Caco-2 (cell line): Measurements from ENCODE around the gene BEX5. TPM values are rescaled to one million over a fixed set of nuclear protein-coding genes. Genes with fewer than 3 reads are reported as not detected.
"Not testable (repeated sequence)": the region's sequence is repeated elsewhere in the genome, so short reads cannot be mapped to it uniquely, and the experiment has no call there.

Source experiments
- BruUV-seq: library from RNA; stranded (reverse); fragments of 400-500 nt; replicated peaks from 2 replicates; lab custom pipeline; 2021; lab: Mats Ljungman, UMichigan
- CTCF ChIA-PET: fragments of 300-600 bp; sonication (Branson Sonifier 250); formaldehyde crosslinking; loops from one replicate; lab custom pipeline; 2022; ENCODE audit warnings: antibody characterized with exemption; lab: Charles Lee
- POLR2A ChIA-PET: fragments of 300-600 bp; sonication (Branson Sonifier 250); formaldehyde crosslinking; loops from one replicate; lab custom pipeline; 2022; ENCODE audit warnings: antibody characterized with exemption; lab: Charles Lee
- DNase-seq, 2 experiments: peaks; one replicate each; pipeline versions ENCODE4 v3.0.0 to v3.0.0-alpha.2; 2020 to 2022
- H3K27me3 ChIP-seq: replicated peaks from 2 replicates; pipeline ENCODE4 v1.6.0; 2011; ENCODE audit warnings: low read length; ENCODE audit not compliant: control insufficient read depth, insufficient read depth
- H3K36me3 ChIP-seq: 2 replicates; pipeline ENCODE4 v1.5.1; 2011; ENCODE audit warnings: low read length; ENCODE audit not compliant: control insufficient read depth, insufficient read depth
- H3K4me1 ChIP-seq: fragments of 250-450 bp; sonication (Bioruptor Pico); 2 replicates; pipeline ENCODE4 v1.5.1; 2020; ENCODE audit warnings: mild to moderate bottlenecking
- H3K4me3 ChIP-seq: 2 replicates; pipeline ENCODE4 v1.5.1; 2011; ENCODE audit warnings: low read depth, mild to moderate bottlenecking, control low read depth, low read length
- H3K9me3 ChIP-seq: fragments of 250-450 bp; sonication (Bioruptor Pico); 2 replicates; pipeline ENCODE4 v1.5.1; 2020; ENCODE audit warnings: mild to moderate bottlenecking, moderate library complexity
- H3K27ac Mint-ChIP-seq: one replicate; pipeline ENCODE4 v1.8.0; 2022; ENCODE audit warnings: mixed read lengths; ENCODE audit not compliant: unreplicated experiment
- H3K27me3 Mint-ChIP-seq: one replicate; pipeline ENCODE4 v1.8.0; 2022; ENCODE audit warnings: mixed read lengths; ENCODE audit not compliant: insufficient read depth, unreplicated experiment
- H3K36me3 Mint-ChIP-seq: one replicate; pipeline ENCODE4 v1.8.0; 2022; ENCODE audit warnings: mild to moderate bottlenecking, mixed read lengths; ENCODE audit not compliant: insufficient read depth, unreplicated experiment
- H3K4me1 Mint-ChIP-seq: one replicate; pipeline ENCODE4 v1.8.0; 2022; ENCODE audit warnings: low read depth, mixed read lengths; ENCODE audit not compliant: unreplicated experiment
- H3K4me3 Mint-ChIP-seq: one replicate; pipeline ENCODE4 v1.8.0; 2022; ENCODE audit warnings: mild to moderate bottlenecking, moderate library complexity, mixed read lengths; ENCODE audit not compliant: unreplicated experiment
- H3K9me3 Mint-ChIP-seq: one replicate; pipeline ENCODE4 v1.8.0; 2022; ENCODE audit warnings: mixed read lengths; ENCODE audit not compliant: unreplicated experiment
- intact Hi-C: fragments of 100-400 bp; cut with micrococcal nuclease; formaldehyde crosslinking; loops from one replicate; pipeline ENCODE4 v1.10.0; 2022; ENCODE audit not compliant: unreplicated experiment
- total RNA-seq: library from RNA; stranded (reverse); gene quantifications from 2 replicates; pipeline ENCODE4 v1.2.3, GENCODE V29; 2022
- TF ChIP-seq, protein P1 (sequence below), 2 experiments: fragments of 200-600 bp in 1 of 2; IDR thresholded peaks; 1 replicate in 1 of 2; 2 replicates in 1 of 2; pipeline versions ENCODE4 v1.5.1 to v1.8.0; 2011 to 2022; ENCODE audit warnings: antibody characterized with exemption in 1 of 2, control low read depth in 1 of 2, inconsistent platforms in 1 of 2, low read depth in 1 of 2, low read length in 1 of 2, mild to moderate bottlenecking in 1 of 2, moderate library complexity in 1 of 2; ENCODE audit not compliant: insufficient read depth in 1 of 2, severe bottlenecking in 1 of 2, unreplicated experiment in 1 of 2

BEX5 gene
- total RNA-seq, 1 experiment from 2014 or later = not detected

DNA sequence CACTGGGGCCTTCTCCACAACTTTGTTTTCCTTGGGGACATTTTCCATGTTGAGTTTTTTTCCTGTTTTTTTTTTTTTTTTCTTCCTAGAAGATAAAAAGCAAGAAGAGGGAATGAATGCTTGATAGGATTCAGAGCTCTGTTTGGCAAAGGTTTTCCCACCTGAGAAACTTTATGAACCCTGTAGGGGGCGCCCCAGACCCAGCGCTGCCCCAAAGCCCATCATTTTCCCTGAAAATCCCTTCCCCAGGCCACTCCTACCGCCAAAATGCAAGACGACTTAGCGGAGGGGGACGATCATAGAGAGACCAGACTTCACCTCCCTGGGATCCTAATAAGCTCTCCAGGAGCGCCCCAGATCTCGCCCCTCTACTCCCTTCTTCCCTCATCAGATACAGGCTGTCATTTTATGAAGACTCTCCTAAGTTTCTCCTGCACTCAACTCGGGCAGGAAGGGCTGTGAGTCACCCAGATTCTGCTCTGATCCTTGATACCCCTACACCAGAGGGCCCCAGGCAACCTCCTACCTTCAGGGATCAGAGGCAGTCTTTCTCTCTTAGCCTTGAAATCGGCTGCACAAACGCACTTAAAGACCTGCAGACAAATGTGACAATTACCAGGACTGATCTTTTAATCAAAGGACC, 1.4 kb downstream of the BEX5 start:
- BruUV-seq = no TSS peak
- no peak for DNase-seq
- no peak overlapping the region for H3K4me3 ChIP-seq

GRCh38 chrX:102142274-102142673, 13.5 kb downstream of the BEX5 start, which contains the start of gene TCEAL6:
TCEAL6 (minus strand) TSS chrX:102142481.
- H3K27me3 Mint-ChIP-seq = peaks cover 10% of the 10 kb centered on the region
- H3K36me3 Mint-ChIP-seq, CTCF ChIA-PET, H3K9me3 ChIP-seq, H3K36me3 ChIP-seq, intact Hi-C loops, H3K4me1 Mint-ChIP-seq, H3K27ac Mint-ChIP-seq, H3K4me1 ChIP-seq, POLR2A ChIA-PET, H3K4me3 Mint-ChIP-seq, H3K9me3 Mint-ChIP-seq, DNase-seq, BruUV-seq, H3K4me3 ChIP-seq, H3K27me3 ChIP-seq: not testable (repeated sequence)

More for the DNA sequence above, 1.4 kb downstream of the BEX5 start:
- Mint-ChIP-seq H3K4me1 (no peaks in the 10 kb centered on the region), H3K36me3 (no peaks in the 10 kb centered on the region), H3K9me3 (no peaks in the 10 kb centered on the region), H3K27me3 (peaks cover 3% of the 10 kb centered on the region), H3K27ac (no peak overlapping the region), H3K4me3 (no peak overlapping the region)
- Histone ChIP-seq H3K4me1 (no peaks in the 10 kb centered on the region), H3K9me3 (no peaks in the 10 kb centered on the region), H3K27me3 (no peaks in the 10 kb centered on the region), H3K36me3 (no peaks in the 10 kb centered on the region)
- intact Hi-C loops = no loop called here
- CTCF ChIA-PET = no interaction called here
- TF ChIP-seq, protein P1, sequence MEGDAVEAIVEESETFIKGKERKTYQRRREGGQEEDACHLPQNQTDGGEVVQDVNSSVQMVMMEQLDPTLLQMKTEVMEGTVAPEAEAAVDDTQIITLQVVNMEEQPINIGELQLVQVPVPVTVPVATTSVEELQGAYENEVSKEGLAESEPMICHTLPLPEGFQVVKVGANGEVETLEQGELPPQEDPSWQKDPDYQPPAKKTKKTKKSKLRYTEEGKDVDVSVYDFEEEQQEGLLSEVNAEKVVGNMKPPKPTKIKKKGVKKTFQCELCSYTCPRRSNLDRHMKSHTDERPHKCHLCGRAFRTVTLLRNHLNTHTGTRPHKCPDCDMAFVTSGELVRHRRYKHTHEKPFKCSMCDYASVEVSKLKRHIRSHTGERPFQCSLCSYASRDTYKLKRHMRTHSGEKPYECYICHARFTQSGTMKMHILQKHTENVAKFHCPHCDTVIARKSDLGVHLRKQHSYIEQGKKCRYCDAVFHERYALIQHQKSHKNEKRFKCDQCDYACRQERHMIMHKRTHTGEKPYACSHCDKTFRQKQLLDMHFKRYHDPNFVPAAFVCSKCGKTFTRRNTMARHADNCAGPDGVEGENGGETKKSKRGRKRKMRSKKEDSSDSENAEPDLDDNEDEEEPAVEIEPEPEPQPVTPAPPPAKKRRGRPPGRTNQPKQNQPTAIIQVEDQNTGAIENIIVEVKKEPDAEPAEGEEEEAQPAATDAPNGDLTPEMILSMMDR (IDR thresholded peaks at IDR 0.05; ENCODE audit: insufficient read depth in 1 of 2, low read depth in 1 of 2, low read length in 1 of 2, severe bottlenecking in 1 of 2, unreplicated experiment in 1 of 2) = no peak
- POLR2A ChIA-PET = no interaction called here

GRCh38 chrX:102141631-102142030, 14.1 kb downstream of the BEX5 start:
- H3K27me3 Mint-ChIP-seq = peaks cover 10% of the 10 kb centered on the region
- H3K4me3 Mint-ChIP-seq, POLR2A ChIA-PET, H3K36me3 Mint-ChIP-seq, H3K9me3 Mint-ChIP-seq, H3K4me3 ChIP-seq, BruUV-seq, H3K4me1 ChIP-seq, H3K4me1 Mint-ChIP-seq, H3K9me3 ChIP-seq, DNase-seq, H3K27me3 ChIP-seq, CTCF ChIA-PET, intact Hi-C loops, H3K27ac Mint-ChIP-seq, H3K36me3 ChIP-seq: not testable (repeated sequence)

DNA sequence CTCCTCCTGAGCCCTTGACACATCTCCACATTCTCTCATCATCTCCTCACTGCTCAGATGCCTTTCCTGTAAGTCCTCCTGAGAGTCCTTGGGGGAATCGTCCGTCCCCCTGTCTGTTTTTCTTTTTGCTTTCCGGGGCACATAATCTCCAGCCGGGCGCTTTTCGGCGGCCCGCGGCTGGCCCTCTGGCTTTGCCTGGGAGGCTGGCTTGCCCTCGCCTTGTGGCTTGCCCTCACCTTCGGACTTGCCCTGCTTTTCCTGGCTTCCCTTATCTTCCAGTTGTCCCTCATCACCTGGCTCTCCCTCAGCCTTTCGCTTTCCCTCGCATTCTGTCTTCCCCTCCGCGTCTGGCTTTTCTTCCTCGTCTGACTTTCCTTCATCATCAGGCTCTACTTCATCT, 14.9 kb downstream of the BEX5 start:
- H3K9me3 ChIP-seq, H3K4me3 Mint-ChIP-seq, H3K36me3 Mint-ChIP-seq, intact Hi-C loops, H3K27ac Mint-ChIP-seq, DNase-seq, H3K4me1 Mint-ChIP-seq, H3K4me1 ChIP-seq, BruUV-seq, CTCF ChIA-PET, H3K27me3 ChIP-seq, H3K9me3 Mint-ChIP-seq, POLR2A ChIA-PET, H3K36me3 ChIP-seq, H3K4me3 ChIP-seq: not testable (repeated sequence)
- peaks cover 10% of the 10 kb centered on the region for H3K27me3 Mint-ChIP-seq
